HTERT RPE-1 (cell line): ENCODE results near the gene SPATA31C2.
"Not testable (repeated sequence)": the region's sequence is repeated elsewhere in the genome, so short reads cannot be mapped to it uniquely, and the experiment has no call there.

Experiments used
- in situ Hi-C: fragments of 300-500 bp; cut with MboI; formaldehyde crosslinking; loops from 4 replicates; pipeline ENCODE4 v1.14.3; 2020; ENCODE audit warnings: low sequenced_read_pairs

SPATA31C2 gene

GRCh38 chr9:88127700-88128300 is 10.5 kb downstream of the SPATA31C2 start:
- in situ Hi-C loops: not testable (repeated sequence)

GRCh38 chr9:88123413-88123812 is 14.9 kb downstream of the SPATA31C2 start:
- in situ Hi-C loops: not testable (repeated sequence)

GRCh38 chr9:88118121-88118520 is 20.2 kb downstream of the SPATA31C2 start:
- in situ Hi-C loops: not testable (repeated sequence)

DNA sequence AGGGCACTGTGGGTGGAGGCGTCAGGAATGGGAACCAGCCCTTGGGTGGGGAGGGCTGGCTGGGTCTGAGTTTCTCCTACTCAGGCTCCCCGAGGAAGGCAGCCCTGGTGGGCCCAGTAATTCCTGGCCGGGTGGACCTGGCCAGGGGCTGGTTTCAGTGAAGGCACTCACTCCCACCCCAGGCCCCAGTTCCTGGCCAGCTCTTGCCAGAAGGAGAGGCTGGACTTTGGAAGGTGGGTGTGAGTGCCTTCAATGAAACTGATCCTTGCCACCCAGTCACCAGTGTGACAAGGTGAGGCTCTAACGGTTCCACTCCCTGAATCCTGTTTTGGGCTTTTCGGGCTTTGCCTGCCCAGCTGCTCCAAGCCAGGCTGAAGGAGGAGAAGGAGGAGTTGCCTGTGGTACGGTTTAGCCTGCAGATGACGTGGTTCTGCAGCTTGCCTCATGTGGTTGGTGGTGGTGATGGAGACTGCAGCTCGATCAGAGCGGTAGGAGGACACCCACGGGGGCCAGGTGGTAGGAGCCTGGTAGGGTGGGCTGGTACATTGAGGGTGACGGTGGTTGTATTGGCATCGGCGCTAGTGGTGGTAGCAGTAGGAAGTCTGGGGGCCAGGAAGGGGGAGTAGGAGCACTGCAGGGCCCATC is 23.2 kb downstream of the SPATA31C2 start:
- in situ Hi-C loops: not testable (repeated sequence)

GRCh38 chr9:88114283-88114967 is 23.9 kb downstream of the SPATA31C2 start:
- in situ Hi-C loops: not testable (repeated sequence)

DNA sequence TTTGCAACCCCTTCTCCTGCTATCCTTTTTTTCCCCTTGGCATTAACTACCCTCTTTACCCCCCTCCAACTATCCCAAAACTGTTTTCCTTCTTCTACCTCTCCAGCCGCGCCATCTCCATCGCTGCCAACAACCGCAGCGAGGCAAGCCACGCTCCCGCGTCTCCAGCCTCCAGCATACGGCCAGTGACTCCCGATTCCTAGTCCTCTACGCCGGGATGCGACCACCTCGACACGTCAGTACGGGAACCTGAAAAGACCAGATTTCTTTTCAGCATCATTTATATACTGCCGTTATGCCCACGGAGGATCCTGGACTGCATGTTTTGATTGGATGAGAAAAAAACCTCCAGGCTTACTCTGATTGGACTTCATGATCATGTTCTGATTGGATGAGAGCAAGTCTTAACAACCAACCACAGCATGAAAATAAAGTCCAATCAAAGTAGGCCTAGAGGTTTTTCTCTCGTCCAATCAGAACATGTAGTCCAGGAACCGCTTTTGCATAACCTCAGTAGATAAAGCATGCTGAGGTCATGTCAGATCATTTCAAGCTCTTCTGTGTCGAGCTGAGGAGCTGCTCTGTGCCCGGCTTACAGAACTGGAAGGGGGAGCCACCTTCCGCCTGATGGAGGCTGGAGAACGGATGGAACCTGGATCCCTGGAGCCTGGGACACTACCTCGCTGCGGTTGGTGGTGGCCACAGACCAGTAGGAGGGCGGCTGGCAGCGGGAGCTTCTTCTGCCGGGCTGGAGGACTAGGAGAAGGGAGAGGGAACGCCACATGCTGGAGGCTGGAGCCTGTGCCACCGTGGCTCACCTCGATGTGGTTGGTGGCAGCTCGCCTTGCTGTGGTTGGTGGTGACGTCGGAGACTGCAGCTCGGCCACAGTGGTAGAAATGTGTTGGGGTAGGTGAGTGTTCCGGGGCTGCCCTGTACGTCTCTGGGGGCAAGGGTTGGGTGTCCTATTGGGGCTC is 24.8 kb downstream of the SPATA31C2 start:
- in situ Hi-C loops: not testable (repeated sequence)

- in situ Hi-C loops: no loop called here
Observed at GRCh38 chr9:88110026-88110425, 28.2 kb downstream of the SPATA31C2 start.

- in situ Hi-C loops: no loop called here
Observed at GRCh38 chr9:88108779-88109178, 29.5 kb downstream of the SPATA31C2 start.

DNA sequence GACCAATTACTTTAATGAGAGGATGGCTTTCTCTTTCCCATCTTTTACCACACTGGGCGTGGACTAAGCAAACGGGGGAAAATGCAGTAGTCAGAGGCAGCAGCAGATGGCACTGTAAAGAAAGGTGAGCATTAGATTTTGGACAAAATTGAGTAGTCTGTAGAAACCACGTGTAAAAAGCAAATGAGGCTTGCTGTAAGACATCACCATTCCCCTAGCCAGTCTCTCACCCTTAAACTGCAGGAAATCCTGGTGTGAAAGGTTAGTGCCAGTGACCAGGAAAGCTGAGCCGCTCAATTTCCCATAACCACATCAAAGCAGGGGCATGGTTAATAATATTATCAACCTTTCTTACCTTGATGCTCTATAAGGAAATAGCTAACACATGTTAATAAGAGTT is 31.8 kb downstream of the SPATA31C2 start:
- in situ Hi-C loops: no loop called here

GRCh38 chr9:88092797-88093331 is 45.4 kb downstream of the SPATA31C2 start:
- in situ Hi-C loops: no loop called here

DNA sequence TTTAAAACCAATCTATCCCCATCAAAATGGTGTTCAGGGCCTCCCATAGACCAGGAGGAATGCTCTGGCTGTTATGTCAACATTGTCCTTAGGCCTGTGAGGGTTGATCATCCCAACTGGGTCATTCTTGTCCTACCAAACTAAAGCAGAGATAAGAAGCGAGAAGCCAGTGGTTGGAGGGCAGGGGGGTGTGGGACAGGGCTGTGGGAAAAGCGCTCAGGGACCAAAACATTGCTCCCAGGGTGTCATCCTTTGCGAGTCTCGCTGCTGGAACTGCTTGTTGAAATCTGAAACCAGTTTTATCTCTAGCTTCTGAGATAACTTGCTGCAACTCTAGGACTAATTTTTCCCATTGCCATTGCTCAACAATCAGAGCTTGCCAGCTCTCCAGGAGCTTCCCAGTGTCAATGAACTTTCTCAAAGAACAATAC is 48.1 kb downstream of the SPATA31C2 start:
- in situ Hi-C loops: no loop called here

- in situ Hi-C loops: no loop called here
Observed at GRCh38 chr9:88087906-88088305, 50.4 kb downstream of the SPATA31C2 start.

GRCh38 chr9:88085476-88085875 is 52.8 kb downstream of the SPATA31C2 start:
- in situ Hi-C loops: no loop called here

DNA sequence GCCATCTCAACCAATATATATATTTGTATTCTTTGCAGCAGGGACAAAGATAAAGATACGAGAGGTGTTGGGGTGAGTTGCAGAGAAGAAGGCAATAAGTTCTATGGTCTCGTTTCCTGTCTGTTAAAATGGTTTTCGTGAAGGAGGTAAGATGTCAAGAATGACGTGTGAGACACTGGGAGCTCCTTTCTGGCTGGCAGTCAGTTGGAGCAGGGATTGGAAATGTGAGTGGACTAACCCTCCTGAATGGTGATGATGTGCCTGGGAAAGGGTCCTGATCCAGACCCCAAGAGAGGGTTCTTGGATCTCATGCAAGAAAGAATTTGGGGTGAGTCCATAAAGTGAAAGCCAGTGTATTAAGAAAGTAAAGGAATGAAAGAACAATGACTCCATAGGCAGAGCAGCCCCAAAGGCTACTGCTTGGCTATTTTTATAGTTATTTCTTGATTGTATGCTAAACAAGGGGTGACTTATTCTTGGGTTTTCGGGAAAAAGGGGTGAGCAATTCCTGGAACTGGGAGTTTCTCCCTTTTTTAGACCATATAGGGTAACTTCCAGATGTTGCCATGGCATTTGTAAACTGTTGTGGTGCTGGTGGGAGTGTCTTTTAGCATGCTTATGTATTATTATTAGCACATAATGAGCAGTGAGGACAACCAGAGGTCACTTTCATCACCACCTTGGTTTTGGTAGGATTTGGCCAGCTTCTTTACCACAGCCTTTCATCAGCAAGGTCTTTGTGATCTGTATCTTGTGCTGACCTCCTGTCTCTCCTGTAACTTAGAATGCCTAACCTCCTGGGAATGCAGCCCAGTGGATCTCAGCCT is 53.7 kb downstream of the SPATA31C2 start:
- in situ Hi-C loops: no loop called here
